ENCODE data around the gene KCNG3. TPM values are rescaled to one million over a fixed set of nuclear protein-coding genes. Genes with fewer than 3 reads are reported as not detected.

KCNG3 gene
- total RNA-seq, 2 donors from 2014 or later = 1.8 to 6.9 TPM

DNA sequence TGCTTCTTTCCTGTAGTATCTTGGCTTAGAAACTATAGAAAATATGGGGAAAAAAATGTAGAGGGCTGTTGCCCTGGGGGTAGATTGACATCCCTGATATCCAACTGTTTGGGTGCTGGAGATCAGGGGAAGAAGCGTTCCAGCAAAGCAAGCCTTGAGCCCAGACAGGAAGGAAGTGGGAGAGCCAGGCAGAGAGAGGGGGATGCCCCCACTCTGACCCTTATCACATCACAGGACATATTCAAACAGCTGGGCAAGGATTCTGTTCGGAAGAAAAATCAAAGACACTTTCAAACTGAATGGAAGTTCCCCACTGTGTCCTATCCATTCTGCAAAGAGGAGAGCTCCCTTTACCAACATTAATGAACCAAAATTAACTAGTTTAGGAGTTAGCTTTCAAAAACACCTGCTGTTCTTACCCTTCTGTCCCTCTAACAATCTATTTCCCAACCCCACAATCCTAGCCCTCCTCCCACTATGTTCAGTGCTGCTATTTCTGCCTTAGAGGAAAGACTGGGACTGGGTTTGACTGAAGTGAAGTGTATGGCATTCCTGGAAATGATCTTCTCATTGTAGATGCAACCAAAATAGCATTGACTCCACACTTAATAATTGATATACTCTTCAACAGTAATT, 16.9 kb upstream of the KCNG3 start:
- no peak for TF ChIP-seq CTCF (IDR thresholded peaks at IDR 0.05)
- TF ChIP-seq POLR2A (IDR thresholded peaks at IDR 0.05) = no peak
- H3K4me1 ChIP-seq = no peaks in the 10 kb centered on the region
- no peaks in the 10 kb centered on the region for H3K27me3 ChIP-seq
- no peak for ATAC-seq
- H3K4me3 ChIP-seq = no peak overlapping the region
- no peak overlapping the region for H3K27ac ChIP-seq
- 33 to 43% methylated on average over 2 of the region's 2 CpGs for WGBS, 2 donors
- H3K9me3 ChIP-seq = no peaks in the 10 kb centered on the region
- DNase-seq = no peak
- intact Hi-C loops (cut with DNase I) = loop anchor here (5.0 kb wide), 1 partner anchor 157 kb away; no protein-coding TSS in a partner anchor
- no peaks in the 10 kb centered on the region for H3K36me3 ChIP-seq (replicated peaks in 1 of 2; ENCODE audit: insufficient read depth in 1 of 2, low read depth in 2 of 2)

GRCh38 chr2:42510191-42510590, 16.4 kb upstream of the KCNG3 start:
- intact Hi-C loops (cut with DNase I) = loop anchor here (5.0 kb wide), 1 partner anchor 157 kb away; no protein-coding TSS in a partner anchor
- Histone ChIP-seq H3K4me1 (no peaks in the 10 kb centered on the region), H3K27me3 (no peaks in the 10 kb centered on the region), H3K9me3 (no peaks in the 10 kb centered on the region), H3K36me3 (replicated peaks in 1 of 2; ENCODE audit: insufficient read depth in 1 of 2, low read depth in 2 of 2) (no peaks in the 10 kb centered on the region), H3K4me3 (no peak overlapping the region), H3K27ac (no peak overlapping the region)
- DNase-seq (no peak), ATAC-seq (no peak)
- TF ChIP-seq POLR2A (IDR thresholded peaks at IDR 0.05) (no peak), CTCF (IDR thresholded peaks at IDR 0.05) (no peak)
- 73 to 85% methylated on average over 6 of the region's 6 CpGs for WGBS, 2 donors

- WGBS, 2 donors = 86 to 88% methylated on average over 10 of the region's 10 CpGs
- no peak for TF ChIP-seq CTCF (IDR thresholded peaks at IDR 0.05)
- no peak for TF ChIP-seq POLR2A (IDR thresholded peaks at IDR 0.05)
- DNase-seq (no peak), ATAC-seq (no peak)
- Histone ChIP-seq H3K4me3 (no peak overlapping the region), H3K36me3 (replicated peaks in 1 of 2; ENCODE audit: insufficient read depth in 1 of 2, low read depth in 2 of 2) (no peaks in the 10 kb centered on the region), H3K4me1 (no peaks in the 10 kb centered on the region), H3K27me3 (no peaks in the 10 kb centered on the region), H3K9me3 (no peaks in the 10 kb centered on the region), H3K27ac (no peak overlapping the region)
- intact Hi-C loops (cut with DNase I) = no loop called here
Observed at GRCh38 chr2:42504364-42505230, 10.8 kb upstream of the KCNG3 start.

DNA sequence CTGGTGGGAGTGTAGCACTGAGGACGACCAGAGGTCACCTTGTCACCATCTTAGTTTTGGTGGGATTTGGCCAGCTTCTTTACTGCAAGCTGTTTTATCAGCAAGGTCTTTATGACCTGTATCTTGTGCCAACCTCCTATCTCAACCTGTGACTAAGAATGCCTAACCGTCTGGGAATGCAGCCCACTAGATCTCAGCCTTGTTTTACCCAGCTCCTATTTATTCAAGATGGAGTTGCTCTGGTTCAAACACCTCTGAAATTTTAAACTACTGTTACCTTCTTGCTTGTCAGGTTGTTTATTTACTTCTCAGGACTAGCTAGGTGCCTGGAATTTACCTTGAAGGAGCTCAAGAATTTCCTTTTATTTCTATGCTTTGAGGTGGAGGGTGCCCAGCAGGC, 9.5 kb upstream of the KCNG3 start:
- no peak for ATAC-seq
- intact Hi-C loops (cut with DNase I) = no loop called here
- Histone ChIP-seq H3K4me1 (no peaks in the 10 kb centered on the region), H3K27me3 (no peaks in the 10 kb centered on the region), H3K36me3 (replicated peaks in 1 of 2; ENCODE audit: insufficient read depth in 1 of 2, low read depth in 2 of 2) (no peaks in the 10 kb centered on the region), H3K9me3 (no peaks in the 10 kb centered on the region), H3K4me3 (no peak overlapping the region), H3K27ac (no peak overlapping the region)
- WGBS, 2 donors = 17 to 34% methylated on average over 2 of the region's 2 CpGs
- DNase-seq = peak in 1 of 4 donors; percentile 15
- TF ChIP-seq CTCF (IDR thresholded peaks at IDR 0.05) = no peak
- no peak for TF ChIP-seq POLR2A (IDR thresholded peaks at IDR 0.05)
